GM18502 (cell line): ENCODE measurements around the gene PRKCE.

Experiments
- ATAC-seq: cut with Tn5 transposase; IDR thresholded peaks from one replicate; pipeline ENCODE4 v1.9.1; 2021; ENCODE audit warnings: mild to moderate bottlenecking; ENCODE audit not compliant: unreplicated experiment, poor library complexity

Gene PRKCE

DNA sequence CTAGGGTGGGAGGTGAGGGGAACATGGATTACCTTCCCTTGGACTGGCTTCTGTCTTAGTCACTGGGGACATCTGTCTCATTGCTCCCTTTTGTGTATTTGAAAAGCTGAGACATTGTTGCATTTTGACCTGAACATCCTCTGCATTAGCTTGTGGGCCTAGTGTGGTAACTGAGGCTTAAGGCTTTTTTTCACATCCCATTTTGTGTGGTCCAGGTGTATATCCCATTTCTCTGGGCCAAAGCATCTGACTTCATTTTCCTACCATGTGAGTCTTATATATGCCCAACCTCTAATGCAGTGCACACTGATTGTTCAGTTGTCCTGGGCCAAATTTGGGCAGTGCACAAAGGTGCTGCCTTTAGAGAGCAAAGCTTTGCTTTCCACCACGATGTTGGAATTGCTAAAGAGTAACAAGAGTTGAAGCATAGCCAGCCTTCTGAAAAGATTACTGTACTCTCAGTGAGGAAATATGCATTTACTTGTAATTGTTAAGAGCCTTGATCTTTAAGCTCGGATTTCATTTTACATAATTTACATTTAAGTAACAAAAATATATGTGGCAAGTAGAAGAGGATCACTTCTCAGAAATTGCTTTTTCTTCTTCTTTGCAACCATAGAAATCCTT lies 13.3 kb downstream of the PRKCE start:
- no peak for ATAC-seq

DNA sequence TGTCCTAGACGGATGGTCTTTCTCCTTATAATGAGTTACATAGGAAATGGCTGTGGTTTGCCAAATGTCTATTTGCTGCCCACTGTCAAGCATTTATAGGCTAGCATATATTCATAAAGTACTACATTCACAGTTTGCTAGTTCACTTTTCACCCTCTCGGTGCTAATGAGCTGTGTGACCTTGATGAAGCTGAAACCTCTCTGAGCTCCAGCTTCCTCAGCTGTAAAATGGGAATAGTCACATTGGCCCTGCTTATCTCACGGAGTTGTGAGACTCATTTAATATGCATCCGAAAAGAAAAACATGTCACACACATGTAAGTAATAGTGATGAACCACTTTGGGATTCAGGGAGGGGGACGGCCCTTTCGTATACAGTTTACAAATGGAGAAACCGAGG lies 17.0 kb downstream of the PRKCE start:
- ATAC-seq, result no peak

DNA sequence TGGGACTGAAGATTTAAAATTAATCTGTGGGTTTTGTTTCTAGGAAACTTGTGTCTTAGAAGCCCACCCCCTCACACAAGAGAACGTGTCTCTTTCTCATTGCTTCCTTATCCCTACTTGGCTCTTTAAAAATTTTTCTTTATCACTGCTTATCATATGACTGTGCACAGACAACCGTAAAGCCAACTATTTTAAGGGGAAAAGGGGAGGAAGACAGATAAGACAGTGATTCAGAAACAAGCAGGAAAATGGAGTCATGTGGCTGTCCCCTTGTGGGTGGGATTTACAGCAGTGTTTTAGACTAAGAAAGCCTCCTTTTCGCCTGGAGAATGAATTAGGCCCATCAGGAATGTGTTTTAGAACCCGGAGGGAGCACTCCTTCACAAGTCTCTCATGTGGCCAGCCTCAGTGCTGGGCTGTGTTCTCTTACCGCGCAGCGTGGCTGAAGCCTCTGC lies 17.6 kb downstream of the PRKCE start:
- ATAC-seq, result no peak

DNA sequence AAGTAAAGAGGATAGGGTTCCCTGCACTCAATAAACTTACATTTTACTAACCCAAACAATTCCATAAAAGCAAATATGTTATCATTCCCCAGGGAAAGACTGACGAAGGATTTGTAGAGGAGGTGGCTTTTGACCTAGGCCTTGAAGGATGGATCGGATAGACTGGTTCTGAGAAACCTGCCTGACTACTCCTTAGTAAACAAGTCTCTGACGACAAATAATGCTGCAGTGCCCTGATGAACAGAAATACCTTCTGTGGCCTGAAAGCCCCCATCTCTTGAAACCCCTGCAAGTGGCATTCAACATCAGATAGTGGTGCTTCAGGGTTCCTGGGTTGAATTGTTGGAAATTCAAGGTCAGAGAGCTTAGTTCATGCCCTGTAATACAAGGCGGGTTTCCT lies 19.2 kb downstream of the PRKCE start:
- no peak for ATAC-seq

DNA sequence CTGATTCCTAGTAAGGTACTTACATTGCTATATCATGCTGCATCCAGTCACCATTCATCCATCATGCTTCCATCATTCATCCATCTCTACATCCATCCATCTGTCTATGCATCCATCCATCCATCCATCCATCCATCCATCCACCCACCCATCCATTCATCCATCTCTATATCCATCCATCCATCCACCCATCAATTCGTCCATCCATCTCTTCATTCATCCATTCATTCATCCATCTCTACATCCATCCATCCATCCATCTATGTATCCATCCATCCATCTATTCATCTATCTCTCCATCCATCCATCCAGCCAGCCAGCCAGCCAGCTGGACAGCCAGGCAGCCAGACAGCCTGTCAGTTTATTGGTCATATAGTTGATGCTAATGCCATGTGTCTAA lies 20.7 kb downstream of the PRKCE start:
- no peak for ATAC-seq

DNA sequence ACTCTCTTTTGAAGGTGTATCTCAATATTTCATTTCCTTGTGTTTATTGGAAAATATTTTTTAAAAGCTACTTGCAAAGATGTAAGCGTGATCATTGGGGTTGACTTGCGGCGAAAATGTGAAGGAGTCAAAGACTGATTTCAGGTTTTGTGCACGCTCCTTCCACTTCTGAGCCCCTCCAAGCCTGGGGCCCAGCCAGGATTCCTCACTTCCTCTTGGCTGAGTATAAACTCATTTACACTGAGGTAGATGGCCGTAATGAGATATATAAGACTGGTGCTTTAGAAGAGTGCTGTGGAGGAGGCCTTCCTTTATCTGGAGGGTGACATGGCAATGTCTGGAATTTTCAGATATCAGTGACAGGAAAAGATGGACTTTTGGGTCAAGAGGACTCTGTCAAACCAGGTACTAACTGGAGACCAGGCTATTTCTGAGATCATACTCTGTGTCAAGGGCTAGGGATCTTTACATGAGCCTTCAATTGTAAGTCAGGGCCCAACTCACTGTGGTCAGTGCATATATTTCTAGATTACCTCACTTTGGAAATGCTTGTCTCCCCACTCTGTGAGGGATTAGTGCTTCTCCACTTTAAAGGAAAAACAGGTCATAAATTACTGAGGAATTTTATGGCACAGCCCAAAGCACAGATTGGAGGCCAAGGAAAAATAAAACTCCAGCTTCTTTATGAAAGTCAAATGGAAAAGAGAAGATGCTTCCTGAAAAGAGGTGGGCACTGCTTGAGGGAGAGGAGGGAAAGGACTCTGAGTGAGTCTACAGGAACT lies 22.8 kb downstream of the PRKCE start:
- ATAC-seq, result no peak

DNA sequence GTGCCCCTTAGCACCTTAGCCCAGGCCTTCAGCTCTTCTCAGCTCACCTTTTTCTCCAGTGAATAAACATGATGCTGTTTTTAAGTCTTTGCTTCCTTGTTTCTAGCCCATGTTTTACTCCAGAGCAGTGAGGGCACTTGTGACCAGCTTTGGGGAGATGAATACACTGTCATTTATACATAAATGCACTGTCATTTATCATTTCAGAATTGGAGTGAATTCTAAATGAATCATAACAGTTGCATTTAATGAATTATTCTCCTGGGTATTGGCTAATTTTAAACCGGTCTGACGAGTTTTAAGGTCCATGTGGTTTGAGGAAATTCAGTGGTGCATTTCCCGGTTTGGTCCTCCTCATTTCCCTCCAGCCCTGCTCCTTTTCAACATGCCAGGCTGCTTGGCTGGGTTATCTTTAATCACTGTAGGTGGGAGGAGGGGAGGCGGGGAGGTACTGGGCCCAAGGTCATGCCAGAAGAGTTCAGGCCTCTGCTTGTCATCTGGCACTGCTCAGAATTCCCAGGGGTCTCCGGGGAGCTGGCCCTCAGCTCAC lies 23.9 kb downstream of the PRKCE start:
- no peak for ATAC-seq

DNA sequence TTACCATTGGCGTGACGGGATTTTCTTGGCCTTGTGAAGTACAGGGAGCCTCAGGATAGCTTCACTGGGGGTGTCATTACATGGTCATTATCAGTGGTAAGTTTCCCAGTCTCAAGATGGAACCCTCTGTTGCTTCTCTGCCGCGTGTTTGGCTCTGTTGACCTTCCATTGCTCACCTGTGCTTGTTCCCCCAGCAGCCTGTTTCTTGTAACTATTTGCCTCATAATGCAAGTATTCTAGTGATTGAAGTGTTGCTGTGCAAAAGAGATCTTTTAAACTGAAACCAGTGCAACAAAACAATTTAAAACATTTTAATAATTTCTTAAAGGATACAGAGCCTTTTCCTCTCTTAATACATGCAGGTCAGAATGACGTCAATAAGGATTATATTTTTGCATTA lies 24.6 kb downstream of the PRKCE start:
- ATAC-seq, result no peak

DNA sequence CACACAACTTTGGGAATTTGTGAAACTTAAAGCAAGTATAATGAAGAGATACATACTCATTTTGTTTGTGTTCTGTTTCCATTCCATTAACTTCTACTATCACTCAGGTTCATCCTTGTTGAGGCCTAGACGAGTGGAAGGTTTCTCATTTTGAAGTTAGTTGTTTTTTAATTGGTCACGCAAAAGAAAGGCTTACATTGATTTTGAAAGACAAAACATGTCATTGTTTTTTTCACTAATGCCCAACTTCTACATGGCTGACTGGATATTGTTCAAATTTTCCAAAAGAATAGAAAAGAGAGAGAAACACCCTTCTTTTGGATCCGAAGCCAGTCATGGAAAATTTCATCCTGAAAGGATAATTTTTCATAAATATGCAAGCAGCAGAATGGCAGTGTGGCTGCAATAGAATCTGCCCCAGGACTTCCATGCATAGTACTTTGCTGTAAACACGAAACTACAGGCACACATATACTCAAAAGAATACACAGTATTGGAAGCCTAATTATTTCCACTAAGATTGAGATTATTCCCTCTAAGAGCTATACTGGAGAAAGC lies 27.4 kb downstream of the PRKCE start:
- ATAC-seq, result no peak

DNA sequence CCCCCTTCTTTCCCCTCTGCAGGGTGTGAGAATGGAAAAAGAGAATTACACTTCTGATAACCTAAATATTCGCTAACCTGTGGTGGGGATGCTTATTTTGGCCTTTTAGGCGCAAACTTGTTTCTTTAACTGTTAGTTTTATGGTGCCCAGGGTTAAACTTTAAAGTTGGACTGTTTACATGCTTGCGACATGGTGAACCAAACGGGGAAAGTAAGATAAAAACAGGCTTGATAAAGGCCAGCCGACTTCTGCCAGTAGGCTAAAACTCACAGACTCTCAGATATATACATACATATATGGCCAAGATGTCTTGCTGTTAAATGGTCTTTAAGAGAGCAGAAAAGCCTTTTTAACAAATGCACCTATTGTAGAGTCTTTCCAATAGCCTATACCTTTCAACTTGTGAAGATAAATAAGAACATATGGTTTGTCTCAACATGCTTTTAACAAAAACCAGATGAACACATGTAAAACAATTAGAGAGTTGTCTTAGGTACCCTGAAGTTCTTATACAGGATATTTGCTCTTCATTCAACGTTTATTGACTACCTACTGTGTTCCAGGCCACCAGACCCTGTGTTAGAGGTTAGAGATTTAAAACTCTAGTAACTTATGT lies 29.0 kb downstream of the PRKCE start:
- ATAC-seq, result no peak

DNA sequence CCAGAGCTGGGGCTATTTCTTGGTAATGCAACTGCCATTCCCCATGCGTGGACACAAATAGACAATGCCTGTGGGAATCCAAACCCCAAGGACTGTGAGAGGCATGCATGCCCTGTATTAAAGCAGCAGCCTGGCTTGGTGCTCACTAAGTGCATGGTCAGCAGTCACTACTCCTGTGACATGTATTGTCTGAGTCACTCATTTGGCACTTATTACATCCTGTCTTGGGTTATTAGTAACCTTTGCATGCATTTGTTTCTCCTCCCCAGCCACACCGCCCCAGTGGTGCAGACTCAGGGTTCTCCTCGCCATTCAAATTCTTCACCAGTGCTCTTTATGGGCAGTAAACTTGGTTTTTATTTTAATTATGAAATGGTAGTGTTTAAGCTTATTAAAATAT lies 30.2 kb downstream of the PRKCE start:
- no peak for ATAC-seq

DNA sequence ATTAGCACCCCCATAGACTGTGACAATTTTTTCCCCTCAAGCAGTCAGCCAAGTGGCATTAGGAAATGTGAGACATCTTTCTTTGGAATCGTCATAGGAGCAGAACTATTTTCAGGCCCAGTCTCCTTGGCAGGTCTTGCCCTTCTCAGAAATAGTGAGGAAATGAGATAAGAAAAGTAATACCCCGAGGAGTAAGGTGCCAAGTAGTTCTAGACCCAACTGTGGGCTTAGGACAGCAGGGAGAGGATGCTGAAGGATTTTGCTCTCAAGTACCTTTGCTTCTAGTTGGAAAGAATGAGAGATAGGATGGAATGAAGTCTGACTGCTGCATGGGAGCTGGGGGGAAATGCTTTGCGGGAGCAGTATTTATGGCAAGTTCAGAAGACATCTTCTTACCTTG lies 31.8 kb downstream of the PRKCE start:
- ATAC-seq, result no peak

DNA sequence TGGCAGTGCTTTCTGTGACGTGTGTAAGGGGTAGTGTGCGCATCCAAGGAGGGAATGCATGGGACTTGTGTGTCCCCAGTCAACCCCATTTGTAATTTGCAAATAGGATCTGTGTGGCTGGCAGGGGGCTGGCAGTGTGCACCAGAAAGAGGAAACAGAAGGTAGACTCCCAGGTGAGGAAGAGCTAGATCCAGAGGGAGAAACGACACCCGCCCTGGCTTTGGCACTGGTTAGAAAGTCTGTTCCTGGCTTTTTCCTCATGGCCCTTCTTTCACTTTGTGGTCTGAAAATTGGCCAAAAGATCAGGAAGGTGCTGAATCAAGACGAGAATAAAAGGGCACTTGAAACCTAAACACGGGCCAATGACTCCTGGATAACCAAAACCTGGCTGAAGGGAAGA lies 33.3 kb downstream of the PRKCE start:
- no peak for ATAC-seq

DNA sequence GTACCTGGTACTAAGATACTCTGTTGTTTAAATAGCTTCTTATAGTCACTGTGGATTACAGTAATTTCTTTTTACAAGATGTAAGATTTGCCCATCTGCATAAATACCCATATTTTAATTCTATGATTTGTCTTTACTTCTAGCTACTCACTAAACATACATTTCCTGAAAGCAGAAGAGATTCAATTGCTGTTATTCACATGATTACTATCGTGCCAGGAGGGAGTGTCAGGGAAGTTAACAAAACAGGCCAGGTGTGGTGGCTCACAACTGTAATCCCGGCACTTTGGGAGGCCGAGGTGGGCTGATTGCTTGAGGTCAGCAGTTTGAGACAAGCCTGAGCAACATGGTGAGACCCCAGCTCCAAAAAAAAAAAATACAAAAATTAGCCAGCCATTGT lies 33.8 kb downstream of the PRKCE start:
- ATAC-seq, result no peak

DNA sequence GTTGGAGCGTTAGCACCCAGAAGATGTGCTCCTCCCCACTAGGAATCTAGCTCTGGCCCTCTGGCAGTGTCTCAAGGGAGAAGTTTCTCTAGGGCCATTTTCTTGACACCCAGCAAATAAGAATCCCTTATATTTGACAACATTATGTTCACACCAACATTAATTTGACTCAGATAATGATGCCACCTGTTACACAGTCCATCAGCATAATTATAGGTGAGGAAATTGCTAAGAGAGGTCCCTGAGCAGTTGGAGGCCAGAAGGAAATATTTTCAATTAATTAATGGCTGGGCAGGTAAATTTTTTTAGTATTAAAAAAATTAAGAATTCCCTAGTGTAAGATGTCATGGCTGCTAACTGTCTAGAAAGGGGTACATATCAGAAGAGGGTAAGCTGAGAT lies 36.5 kb downstream of the PRKCE start:
- ATAC-seq, result no peak

DNA sequence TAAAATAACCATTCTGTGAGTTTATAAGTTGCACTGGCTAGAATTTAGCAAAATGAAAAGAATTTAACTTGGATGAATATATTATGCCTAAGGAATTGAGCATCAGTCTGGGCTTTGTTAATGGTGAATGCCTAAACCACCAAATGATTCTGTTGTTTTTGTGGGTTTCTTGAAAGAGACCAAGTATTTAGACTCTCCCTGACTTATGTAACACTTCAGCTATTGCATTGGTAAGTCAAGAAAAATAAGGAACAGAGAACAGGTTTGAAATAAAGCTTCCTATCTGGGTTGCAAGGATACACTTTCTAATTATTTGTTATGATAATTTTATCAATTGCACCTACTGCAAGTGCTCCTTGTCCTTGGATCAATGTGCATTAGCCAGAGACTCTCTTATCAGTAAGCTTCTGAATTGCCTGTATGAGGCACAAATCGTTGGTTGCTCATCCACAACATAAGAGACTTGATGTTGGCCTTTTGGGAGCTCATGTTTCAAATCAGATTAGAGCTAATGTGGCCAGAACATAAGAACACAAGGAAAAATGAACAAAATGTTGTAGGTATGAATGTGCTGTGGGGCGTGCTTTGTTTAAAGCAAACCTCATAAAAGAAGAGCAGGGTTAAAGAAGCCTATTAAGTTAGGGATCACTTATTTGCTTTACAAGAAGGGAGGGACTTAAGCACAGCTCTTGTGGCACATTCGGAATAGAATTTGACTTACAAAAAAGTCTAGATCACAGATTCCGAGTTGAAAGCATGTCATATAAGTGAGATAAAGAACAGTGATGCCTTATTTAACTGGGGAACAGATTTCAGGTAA lies 37.2 kb downstream of the PRKCE start:
- ATAC-seq, result no peak

DNA sequence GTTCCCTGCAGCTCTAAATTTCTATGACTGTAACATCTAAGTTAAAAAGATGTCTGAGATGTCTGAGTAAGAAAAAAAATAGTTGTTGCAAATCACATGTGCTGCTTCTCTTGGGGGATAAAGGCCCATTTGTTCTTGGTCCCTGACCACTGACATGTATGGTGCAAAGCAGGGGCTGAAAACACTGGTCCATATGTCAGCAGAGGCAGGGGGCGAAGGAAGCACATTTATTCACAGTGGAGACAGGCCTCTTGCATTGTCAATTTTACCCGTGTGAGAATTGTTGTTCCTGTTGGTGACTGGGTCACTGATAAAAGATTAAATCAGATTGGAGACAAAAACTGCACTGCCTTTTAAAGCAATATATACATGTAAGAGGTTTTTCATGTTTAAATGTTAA lies 38.8 kb downstream of the PRKCE start:
- ATAC-seq, result no peak

DNA sequence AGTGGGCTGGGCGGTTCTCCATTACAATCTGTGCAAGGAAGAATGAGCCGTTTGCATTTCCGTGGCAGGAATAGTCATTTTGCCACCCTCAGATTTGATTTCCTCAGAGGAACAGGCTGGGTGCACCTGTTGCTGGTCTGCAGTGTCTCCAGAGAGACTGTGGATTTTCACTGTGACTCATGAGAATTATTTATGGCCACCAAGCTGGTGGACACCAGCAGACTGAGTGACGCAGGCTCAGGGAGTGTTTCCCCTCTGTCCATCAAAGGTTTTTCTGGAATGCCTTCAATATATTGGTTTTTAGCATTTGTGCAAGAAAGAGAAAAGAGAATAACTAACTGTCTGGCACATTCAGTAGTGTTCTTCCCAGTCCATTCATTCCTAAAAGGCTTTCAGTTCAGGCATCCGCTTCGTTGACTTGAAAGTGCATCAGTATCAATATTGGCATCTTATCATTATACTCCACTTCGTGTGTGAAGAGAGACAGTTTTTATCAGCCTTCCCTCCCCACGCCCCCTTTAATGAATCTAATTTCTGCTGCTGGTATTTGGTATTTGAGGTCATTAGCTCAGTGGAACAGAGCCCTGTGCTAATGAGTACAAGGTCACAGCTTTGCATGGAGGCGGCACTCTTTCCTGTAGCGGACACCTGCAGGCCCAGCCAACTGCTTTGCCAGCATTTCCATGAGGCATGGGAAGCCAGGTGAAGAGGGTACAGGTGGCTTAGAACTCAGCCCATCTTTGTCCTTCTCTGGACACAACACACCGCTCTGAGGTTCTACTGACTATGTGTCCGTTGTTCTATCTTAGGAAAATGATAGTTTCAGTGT lies 39.9 kb downstream of the PRKCE start:
- peak; percentile 73 for ATAC-seq

DNA sequence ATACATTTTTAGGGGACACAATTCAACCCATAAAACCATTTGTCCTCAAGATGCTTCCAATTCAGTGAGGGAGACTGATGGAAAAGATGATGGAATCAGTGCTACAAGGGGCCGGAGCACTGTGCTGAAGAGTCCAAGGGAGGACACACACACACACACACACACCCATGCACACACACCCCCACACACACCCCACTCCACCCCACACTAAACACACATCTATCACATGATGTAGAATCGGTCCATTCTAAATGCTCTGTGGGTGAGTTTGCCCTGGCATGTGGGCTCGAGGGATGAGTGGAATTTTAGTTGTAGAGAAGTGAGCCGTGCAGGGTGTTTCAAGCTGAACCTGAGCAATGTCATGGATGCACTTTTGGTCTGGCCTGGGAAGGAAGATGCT lies 41.1 kb downstream of the PRKCE start:
- no peak for ATAC-seq
